ENCODE data around the gene ZNF362.

Gene ZNF362

DNA sequence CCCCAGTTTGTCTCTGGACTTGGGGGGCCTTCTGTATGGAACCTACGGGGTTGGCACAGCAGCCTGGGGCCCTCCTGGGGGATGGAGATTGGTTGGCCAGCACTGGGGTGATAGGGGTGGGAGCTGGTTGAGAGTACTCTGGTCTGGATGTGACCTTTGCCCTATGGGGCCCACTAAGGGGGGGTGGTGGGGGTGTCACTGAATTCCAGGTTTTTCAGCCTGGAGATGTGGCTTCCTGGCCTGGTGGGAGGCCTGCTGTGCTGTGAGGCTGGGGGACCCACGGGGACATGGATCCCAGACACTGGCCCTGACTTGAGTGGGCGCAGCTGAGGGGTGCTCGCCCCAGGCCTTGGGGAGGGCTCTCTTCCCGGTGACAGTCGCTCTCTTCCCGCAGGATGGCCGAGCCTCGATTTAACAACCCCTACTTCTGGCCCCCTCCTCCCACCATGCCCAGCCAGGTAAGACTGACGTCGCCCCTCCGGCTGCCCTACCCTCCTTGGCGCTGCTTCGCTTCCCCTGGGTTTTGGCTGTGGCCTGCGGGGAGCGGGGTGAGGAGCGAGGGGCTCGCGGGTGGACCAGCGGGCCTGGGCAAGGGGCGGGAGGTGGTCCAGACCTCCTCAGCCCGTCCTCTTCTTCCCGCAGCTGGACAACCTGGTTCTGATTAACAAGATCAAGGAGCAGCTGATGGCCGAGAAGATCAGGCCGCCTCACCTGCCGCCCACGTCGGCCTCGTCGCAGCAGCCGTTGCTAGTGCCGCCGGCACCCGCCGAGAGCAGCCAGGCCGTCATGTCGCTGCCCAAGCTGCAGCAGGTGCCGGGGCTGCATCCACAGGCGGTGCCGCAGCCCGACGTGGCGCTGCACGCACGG is 19.6 kb downstream of the ZNF362 start:
- H3K4me3 ChIP-seq (ENCODE audit: low read length) = no peak overlapping the region
- TF ChIP-seq, protein P1, sequence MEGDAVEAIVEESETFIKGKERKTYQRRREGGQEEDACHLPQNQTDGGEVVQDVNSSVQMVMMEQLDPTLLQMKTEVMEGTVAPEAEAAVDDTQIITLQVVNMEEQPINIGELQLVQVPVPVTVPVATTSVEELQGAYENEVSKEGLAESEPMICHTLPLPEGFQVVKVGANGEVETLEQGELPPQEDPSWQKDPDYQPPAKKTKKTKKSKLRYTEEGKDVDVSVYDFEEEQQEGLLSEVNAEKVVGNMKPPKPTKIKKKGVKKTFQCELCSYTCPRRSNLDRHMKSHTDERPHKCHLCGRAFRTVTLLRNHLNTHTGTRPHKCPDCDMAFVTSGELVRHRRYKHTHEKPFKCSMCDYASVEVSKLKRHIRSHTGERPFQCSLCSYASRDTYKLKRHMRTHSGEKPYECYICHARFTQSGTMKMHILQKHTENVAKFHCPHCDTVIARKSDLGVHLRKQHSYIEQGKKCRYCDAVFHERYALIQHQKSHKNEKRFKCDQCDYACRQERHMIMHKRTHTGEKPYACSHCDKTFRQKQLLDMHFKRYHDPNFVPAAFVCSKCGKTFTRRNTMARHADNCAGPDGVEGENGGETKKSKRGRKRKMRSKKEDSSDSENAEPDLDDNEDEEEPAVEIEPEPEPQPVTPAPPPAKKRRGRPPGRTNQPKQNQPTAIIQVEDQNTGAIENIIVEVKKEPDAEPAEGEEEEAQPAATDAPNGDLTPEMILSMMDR (conservative IDR thresholded peaks at IDR 0.05; ENCODE audit: low read length) = no peak
- no peak for DNase-seq (ENCODE audit: low read depth)

DNA sequence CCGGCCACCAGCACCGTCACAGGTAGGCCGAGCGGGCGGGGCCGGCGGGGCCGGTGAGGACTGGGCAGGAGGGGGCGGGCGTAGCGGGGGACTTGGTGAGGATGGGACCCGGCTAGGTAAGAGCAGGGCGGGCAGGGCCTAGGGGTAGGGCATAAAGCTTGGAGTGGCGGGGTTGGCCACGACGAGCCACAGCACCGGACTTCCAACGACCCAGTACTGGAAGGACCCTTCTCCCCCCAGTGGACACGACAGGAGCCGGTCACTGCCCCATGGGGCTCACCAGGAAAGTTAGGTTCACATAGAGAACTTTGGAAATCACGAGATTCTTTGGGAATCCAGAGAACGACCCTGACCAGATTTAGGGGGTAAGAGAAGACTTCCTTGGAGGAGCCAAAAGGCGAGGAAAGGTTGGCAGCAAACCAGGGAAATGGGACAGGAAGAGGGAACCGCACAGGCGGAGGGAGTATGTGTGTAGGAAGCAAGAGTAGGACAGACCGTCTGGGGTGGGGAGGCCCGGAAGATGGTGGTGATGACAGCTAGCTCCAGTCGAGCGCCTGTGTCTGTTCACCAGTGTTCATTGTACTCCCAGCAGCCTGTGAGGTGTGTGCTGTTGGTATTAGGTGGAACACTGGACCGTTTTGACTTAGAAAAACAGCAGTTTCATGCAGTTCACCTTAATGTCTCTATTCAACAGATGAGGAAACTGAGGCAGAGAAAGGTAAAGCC is 20.4 kb downstream of the ZNF362 start:
- H3K4me3 ChIP-seq (ENCODE audit: low read length) = no peak overlapping the region
- DNase-seq (ENCODE audit: low read depth) = no peak
- TF ChIP-seq, protein P1 (conservative IDR thresholded peaks at IDR 0.05; ENCODE audit: low read length) = no peak

DNA sequence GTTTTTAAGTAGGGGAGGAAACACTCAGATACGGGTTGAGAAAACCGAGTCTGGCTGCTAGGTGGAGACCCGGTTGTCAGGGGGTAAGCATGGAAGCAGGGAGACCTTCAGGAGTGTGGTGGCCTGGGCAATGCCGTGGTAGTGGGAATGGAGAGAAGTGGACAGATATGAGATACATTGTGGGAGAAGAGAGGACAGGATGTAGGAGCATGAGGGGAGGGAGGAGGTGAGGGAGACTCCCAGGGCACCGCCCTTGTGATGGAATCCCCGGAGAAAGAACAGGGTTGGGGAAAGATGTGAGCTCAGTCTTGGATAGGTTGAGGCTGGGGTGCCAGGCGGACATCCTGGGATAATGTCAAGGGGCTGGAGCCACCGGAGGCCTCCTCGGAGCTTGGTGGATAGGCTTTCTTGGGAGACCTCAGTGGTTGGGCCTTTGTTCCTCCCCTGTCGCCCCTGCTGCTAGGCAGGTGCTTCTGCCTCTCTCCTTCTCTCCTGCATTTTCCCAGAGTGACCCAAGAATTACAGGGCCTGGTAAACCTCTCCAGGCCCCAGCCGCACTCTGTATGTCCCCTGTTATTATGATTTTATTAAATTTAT is 21.3 kb downstream of the ZNF362 start:
- H3K4me3 ChIP-seq (ENCODE audit: low read length) = no peak overlapping the region
- DNase-seq (ENCODE audit: low read depth) = no peak
- TF ChIP-seq, protein P1 (conservative IDR thresholded peaks at IDR 0.05; ENCODE audit: low read length) = no peak

DNA sequence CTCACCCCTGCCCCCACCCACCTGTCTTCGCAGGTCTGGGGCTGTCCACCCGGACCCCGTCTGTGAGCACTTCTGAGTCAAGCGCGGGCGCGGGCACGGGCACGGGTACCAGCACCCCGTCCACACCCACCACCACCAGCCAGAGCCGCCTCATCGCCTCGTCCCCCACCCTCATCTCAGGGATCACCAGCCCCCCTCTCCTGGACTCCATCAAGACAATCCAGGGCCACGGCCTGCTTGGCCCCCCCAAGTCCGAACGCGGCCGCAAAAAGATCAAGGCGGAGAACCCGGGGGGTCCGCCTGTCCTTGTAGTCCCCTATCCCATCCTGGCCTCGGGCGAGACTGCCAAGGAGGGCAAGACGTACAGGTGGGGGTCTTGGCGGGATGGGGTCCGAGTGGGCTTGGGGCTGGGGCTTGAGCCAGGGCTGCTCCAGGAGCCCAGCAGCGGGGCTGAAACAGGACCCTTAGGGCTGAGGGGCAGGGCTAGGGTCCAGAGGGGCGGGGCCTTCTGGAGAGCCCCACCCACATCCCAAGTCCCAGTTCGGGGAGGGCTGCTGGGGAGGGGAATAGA is 23.9 kb downstream of the ZNF362 start:
- TF ChIP-seq, protein P1 (conservative IDR thresholded peaks at IDR 0.05; ENCODE audit: low read length) = no peak
- DNase-seq (ENCODE audit: low read depth) = no peak

DNA sequence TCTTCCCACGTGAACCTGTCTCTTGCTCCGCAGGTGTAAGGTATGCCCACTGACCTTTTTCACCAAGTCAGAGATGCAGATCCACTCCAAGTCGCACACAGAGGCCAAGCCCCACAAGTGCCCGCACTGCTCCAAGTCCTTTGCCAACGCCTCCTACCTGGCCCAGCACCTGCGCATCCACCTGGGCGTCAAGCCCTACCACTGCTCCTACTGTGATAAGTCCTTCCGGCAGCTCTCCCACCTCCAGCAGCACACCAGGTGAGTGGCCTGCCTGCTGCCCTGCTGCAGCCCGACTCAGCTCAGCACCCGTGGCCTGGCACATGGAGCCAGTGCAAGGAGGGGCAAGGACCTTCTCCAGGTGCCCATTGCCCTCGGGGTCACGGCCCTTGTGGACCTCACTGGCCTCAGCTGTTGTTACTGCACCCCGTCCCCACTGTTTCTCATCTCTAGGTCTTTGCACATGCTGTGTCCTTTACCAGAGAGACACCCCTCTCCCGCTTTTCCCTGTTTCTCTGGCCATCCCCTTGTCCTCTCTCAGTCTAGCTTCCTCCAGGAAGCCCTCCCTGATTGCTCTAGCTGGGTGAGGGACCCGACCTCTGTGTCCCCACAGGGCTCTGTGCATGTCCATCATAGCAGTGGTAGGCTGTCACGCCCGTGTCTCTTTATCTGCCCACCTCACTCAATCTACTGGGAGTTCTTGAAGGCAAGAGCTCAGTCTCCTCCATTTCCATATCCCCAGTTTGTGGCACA is 25.4 kb downstream of the ZNF362 start:
- TF ChIP-seq, protein P1 (conservative IDR thresholded peaks at IDR 0.05; ENCODE audit: low read length) = no peak
- no peak overlapping the region for H3K4me3 ChIP-seq (ENCODE audit: low read length)
- DNase-seq (ENCODE audit: low read depth) = no peak

More for the DNA sequence above, 23.9 kb downstream of the ZNF362 start:
- no peak overlapping the region for H3K4me3 ChIP-seq (ENCODE audit: low read length)

DNA sequence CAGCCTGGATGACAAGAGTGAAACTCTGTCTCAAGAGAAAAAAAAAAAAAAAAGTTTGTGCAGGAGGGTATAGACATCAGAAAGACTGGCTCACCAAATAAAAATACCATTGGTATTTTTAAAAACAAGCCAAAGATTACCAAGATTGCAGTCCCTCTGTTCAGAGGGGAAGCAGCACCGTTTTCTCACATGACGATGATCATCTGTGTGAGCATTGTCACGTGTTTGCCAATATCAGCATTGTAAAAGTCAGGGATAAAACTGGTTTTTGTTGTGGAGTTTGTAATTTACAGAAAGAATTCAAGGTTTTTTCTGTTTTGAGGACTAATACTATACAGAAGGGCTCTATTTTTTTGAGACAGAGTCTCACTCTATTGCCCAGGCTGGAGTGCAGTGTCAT is 26.5 kb downstream of the ZNF362 start:
- no peak for DNase-seq (ENCODE audit: low read depth)
- TF ChIP-seq, protein P1 (conservative IDR thresholded peaks at IDR 0.05; ENCODE audit: low read length) = no peak
- no peak overlapping the region for H3K4me3 ChIP-seq (ENCODE audit: low read length)

All from AG10803 (cell line).